GM23338 (cell line): ENCODE results near the gene SIX5. TPM values are rescaled to one million over a fixed set of nuclear protein-coding genes. Genes with fewer than 3 reads are reported as not detected.

Experiments used
- ATAC-seq: fragments of 200-7000 bp; cut with Tn5 transposase; 3 replicates; pipeline ENCODE4 v1.9.1; 2020
- DNase-seq: peaks from one replicate; pipeline ENCODE4 v3.0.0-alpha.2; 2015; ENCODE audit warnings: low spot score
- H2AFZ ChIP-seq: fragments of 200-600 bp; sonication (generic); 2 replicates; pipeline ENCODE4 v1.8.0; 2016; ENCODE audit warnings: antibody characterized with exemption, mild to moderate bottlenecking, moderate library complexity
- H3F3A ChIP-seq: fragments of 200-600 bp; sonication (generic); replicated peaks from 2 replicates; pipeline ENCODE4 v1.8.0; 2017; ENCODE audit warnings: antibody characterized with exemption, mixed run types, low read depth
- H3K27ac ChIP-seq: fragments of 200-600 bp; sonication (generic); 2 replicates; pipeline ENCODE4 v1.6.1; 2016; ENCODE audit warnings: low read depth
- H3K27me3 ChIP-seq: fragments of 200-600 bp; sonication (generic); 2 replicates; pipeline ENCODE4 v1.8.0; 2016; ENCODE audit warnings: mild to moderate bottlenecking, mixed run types, moderate library complexity; ENCODE audit not compliant: insufficient read depth
- H3K36me3 ChIP-seq: fragments of 200-600 bp; sonication (generic); 2 replicates; pipeline ENCODE4 v1.8.0; 2016; ENCODE audit warnings: mild to moderate bottlenecking; ENCODE audit not compliant: insufficient read depth
- H3K4me1 ChIP-seq: fragments of 200-600 bp; sonication (generic); 2 replicates; pipeline ENCODE4 v1.8.0; 2016; ENCODE audit warnings: mild to moderate bottlenecking, moderate library complexity; ENCODE audit not compliant: insufficient read depth
- H3K4me2 ChIP-seq: fragments of 200-600 bp; sonication (generic); 2 replicates; pipeline ENCODE4 v1.7.1; 2017; ENCODE audit warnings: mixed run types
- H3K4me3 ChIP-seq: fragments of 200-600 bp; sonication (generic); 2 replicates; pipeline ENCODE4 v1.6.1; 2016; ENCODE audit warnings: mixed run types
- H3K79me2 ChIP-seq: fragments of 200-600 bp; sonication (generic); replicated peaks from 2 replicates; pipeline ENCODE4 v1.8.0; 2017; ENCODE audit warnings: mild to moderate bottlenecking; ENCODE audit not compliant: insufficient read depth
- H3K9me2 ChIP-seq: fragments of 200-600 bp; sonication (generic); 2 replicates; pipeline ENCODE4 v1.8.0; 2017; ENCODE audit not compliant: insufficient read depth
- H4K20me1 ChIP-seq: fragments of 200-600 bp; sonication (generic); replicated peaks from 2 replicates; pipeline ENCODE4 v1.8.0; 2017; ENCODE audit warnings: mild to moderate bottlenecking; ENCODE audit not compliant: insufficient read depth
- H3K27ac Mint-ChIP-seq: 2 replicates; pipeline ENCODE4 v1.8.0; 2020; ENCODE audit warnings: inconsistent platforms, mild to moderate bottlenecking, moderate library complexity, mixed read lengths
- H3K27me3 Mint-ChIP-seq: 3 replicates; pipeline ENCODE4 v1.8.0; 2022; ENCODE audit warnings: low read depth, mild to moderate bottlenecking, moderate library complexity, mixed read lengths, inconsistent platforms; ENCODE audit not compliant: insufficient read depth, poor library complexity
- H3K36me3 Mint-ChIP-seq: 3 replicates; pipeline ENCODE4 v1.8.0; 2021; ENCODE audit warnings: low read depth, mild to moderate bottlenecking, inconsistent platforms, moderate library complexity, mixed read lengths
- H3K4me1 Mint-ChIP-seq: 3 replicates; pipeline ENCODE4 v1.8.0; 2020; ENCODE audit warnings: mild to moderate bottlenecking, inconsistent platforms, mixed read lengths
- H3K4me3 Mint-ChIP-seq: 3 replicates; pipeline ENCODE4 v1.8.0; 2021; ENCODE audit warnings: moderate library complexity, mild to moderate bottlenecking, inconsistent platforms, mixed read lengths
- H3K9me3 Mint-ChIP-seq: 3 replicates; pipeline ENCODE4 v1.8.0; 2020; ENCODE audit warnings: moderate library complexity, mild to moderate bottlenecking, inconsistent platforms, mixed read lengths
- CTCF ChIP-seq, 2 experiments: fragments of 200-600 bp in 1 of 2; sonication (generic) in 1 of 2; conservative IDR thresholded peaks; 2 replicates each; pipeline versions ENCODE4 v1.5.1 to v1.6.1; 2016 to 2017; ENCODE audit warnings: antibody characterized with exemption in 2 of 2, low read depth in 2 of 2, mild to moderate bottlenecking in 2 of 2, moderate library complexity in 1 of 2
- ETS1 ChIP-seq: IDR thresholded peaks from 2 replicates; pipeline ENCODE4 v1.6.1; 2016; ENCODE audit warnings: antibody characterized with exemption
- EZH2phosphoT487 ChIP-seq: fragments of 200-600 bp; sonication (generic); IDR thresholded peaks from one replicate; pipeline ENCODE4 v1.8.1; 2018; ENCODE audit warnings: antibody characterized with exemption; ENCODE audit not compliant: unreplicated experiment
- JUNB ChIP-seq: IDR thresholded peaks from one replicate; pipeline ENCODE4 v1.6.1; 2016; ENCODE audit warnings: antibody characterized with exemption; ENCODE audit not compliant: unreplicated experiment
- POLR2AphosphoS5 ChIP-seq: IDR thresholded peaks from 2 replicates; pipeline ENCODE4 v1.6.1; 2016; ENCODE audit warnings: antibody characterized with exemption, low read depth
- STAT1 ChIP-seq: IDR thresholded peaks from one replicate; pipeline ENCODE4 v1.6.1; 2016; ENCODE audit warnings: antibody characterized with exemption; ENCODE audit not compliant: unreplicated experiment
- polyA plus RNA-seq: library from polyadenylated mRNA; unstranded; fragments of >200 nt; fragmentation: Nextera tagmentation; extraction: Ambion mirVana; gene quantifications from 2 replicates; pipeline ENCODE4 v1.2.1, GENCODE V29; 2016
- total RNA-seq: library from RNA; depleted of rRNA; stranded (reverse); fragments of >200 nt; shearing (Covaris generic); gene quantifications from 2 replicates; pipeline ENCODE4 v1.2.3, GENCODE V29; 2014

The SIX5 gene
- total and polyA plus RNA-seq, 2 experiments from 2014 or later: 10.1 to 22.6 TPM

GRCh38 chr19:45774765-45775164, 5.7 kb upstream of the SIX5 start:
- Histone ChIP-seq H3K4me2 (no peak overlapping the region), H3K9me2 (no peaks in the 10 kb centered on the region), H3F3A (peaks cover 25% of the 10 kb centered on the region), H3K4me3 (no peak overlapping the region), H3K79me2 (no peaks in the 10 kb centered on the region), H3K36me3 (0 out of 2 replicates have a peak, but pooled peaks cover 3% of the 10 kb centered on the region), H4K20me1 (peaks cover 3% of the 10 kb centered on the region; the same call in 1 of the 2 replicates), H3K27me3 (peaks cover under 1% of the 10 kb centered on the region; the same call in 1 of the 2 replicates), H3K27ac (no peak overlapping the region), H3K4me1 (peaks cover 13% of the 10 kb centered on the region), H2AFZ (no peak overlapping the region)
- Mint-ChIP-seq H3K9me3 (no peaks in the 10 kb centered on the region; the same call in 2 of the 3 replicates), H3K4me3 (no peak overlapping the region), H3K27me3 (peaks cover 40% of the 10 kb centered on the region), H3K4me1 (peaks cover 25% of the 10 kb centered on the region), H3K36me3 (peaks cover 51% of the 10 kb centered on the region), H3K27ac (no peak overlapping the region; the same call in 1 of the 2 replicates)
- ATAC-seq (peak; percentile 38), DNase-seq (peak; percentile 95)
- TF ChIP-seq STAT1 (no peak), EZH2phosphoT487 (no peak), CTCF (conservative IDR thresholded peaks at IDR 0.05; ENCODE audit: low read depth in 2 of 2) (peak; percentile 65 to 66)

- Mint-ChIP-seq H3K4me1 (peaks cover 16% of the 10 kb centered on the region), H3K9me3 (no peaks in the 10 kb centered on the region; the same call in 2 of the 3 replicates), H3K36me3 (peaks cover 43% of the 10 kb centered on the region), H3K4me3 (no peak overlapping the region), H3K27me3 (peaks cover 41% of the 10 kb centered on the region), H3K27ac (no peak overlapping the region)
- no peak for DNase-seq
- Histone ChIP-seq H3K4me1 (peaks cover 9% of the 10 kb centered on the region; the same call in 1 of the 2 replicates), H3K27me3 (no peaks in the 10 kb centered on the region), H4K20me1 (peaks cover 3% of the 10 kb centered on the region; the same call in 1 of the 2 replicates), H3F3A (peaks cover 27% of the 10 kb centered on the region), H3K9me2 (no peaks in the 10 kb centered on the region), H3K4me2 (no peak overlapping the region), H3K4me3 (no peak overlapping the region), H3K79me2 (no peaks in the 10 kb centered on the region), H2AFZ (no peak overlapping the region), H3K36me3 (0 out of 2 replicates have a peak, but pooled peaks cover 3% of the 10 kb centered on the region), H3K27ac (no peak overlapping the region)
- no peak for TF ChIP-seq JUNB
- no peak for TF ChIP-seq EZH2phosphoT487
- TF ChIP-seq CTCF (conservative IDR thresholded peaks at IDR 0.05; ENCODE audit: low read depth in 2 of 2): no peak
- TF ChIP-seq POLR2AphosphoS5: no peak
- TF ChIP-seq ETS1: no peak
- no peak for ATAC-seq
Measured at GRCh38 chr19:45773384-45773783, 4.3 kb upstream of the SIX5 start.
